GM12878 (cell line): ENCODE data around the gene HMG20B.

Experiments
- GABPA ChIP-seq: IDR thresholded peaks from 2 replicates; pipeline ENCODE4 v1.6.1; 2014; ENCODE audit warnings: antibody characterized with exemption, low read depth, mild to moderate bottlenecking, inconsistent platforms
- HCFC1 ChIP-seq: fragments of 150-350 bp; IDR thresholded peaks from 2 replicates; pipeline ENCODE4 v1.6.1; 2014; ENCODE audit warnings: low read length
- POLR2A ChIP-seq: IDR thresholded peaks from 2 replicates; pipeline ENCODE4 v1.6.1; 2011; ENCODE audit warnings: low read depth, mild to moderate bottlenecking, low read length
- YY1 ChIP-seq: IDR thresholded peaks from 2 replicates; pipeline ENCODE4 v1.6.1; 2011; ENCODE audit warnings: low read depth, mild to moderate bottlenecking, low read length
- ZBED1 ChIP-seq: IDR thresholded peaks from 2 replicates; pipeline ENCODE4 v1.6.1; 2016; ENCODE audit warnings: borderline replicate concordance
- TF ChIP-seq, protein P1 (sequence below), 3 experiments: IDR thresholded peaks in 2 of 3; conservative IDR thresholded peaks in 1 of 3; 2 replicates each; pipeline ENCODE4 v1.5.1; 2011; ENCODE audit warnings: low read depth in 3 of 3, low read length in 3 of 3, mild to moderate bottlenecking in 3 of 3, control low read depth in 2 of 3, moderate library complexity in 2 of 3, inconsistent platforms in 1 of 3, mixed read lengths in 1 of 3; ENCODE audit not compliant: control insufficient read depth in 2 of 3, insufficient read depth in 1 of 3; ENCODE audit errors: extremely low read depth in 1 of 3

DNA sequence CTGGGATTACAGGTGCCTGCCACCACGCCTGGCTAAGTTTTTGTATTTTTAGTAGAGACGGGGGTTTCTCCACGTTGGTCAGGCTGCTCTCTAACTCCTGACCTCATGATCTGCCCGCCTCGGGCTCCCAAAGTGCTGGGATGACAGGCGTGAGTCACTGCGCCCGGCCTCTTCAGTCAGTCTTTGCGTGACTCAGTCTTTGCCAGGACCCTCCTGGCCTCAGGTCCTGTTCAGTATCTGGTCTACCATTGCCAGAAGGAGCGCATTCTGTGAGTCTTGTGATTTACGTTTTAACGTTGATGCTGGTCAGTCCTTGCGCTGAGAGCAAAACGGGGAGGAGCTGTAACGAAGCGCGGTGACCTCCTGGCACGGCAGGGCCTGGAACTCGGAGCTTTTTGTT is 7.6 kb upstream of the HMG20B start:
- TF ChIP-seq GABPA, result no peak
- TF ChIP-seq HCFC1, result no peak
- TF ChIP-seq POLR2A, result no peak
- TF ChIP-seq ZBED1, result no peak
- no peak for TF ChIP-seq YY1
- TF ChIP-seq, protein P1, sequence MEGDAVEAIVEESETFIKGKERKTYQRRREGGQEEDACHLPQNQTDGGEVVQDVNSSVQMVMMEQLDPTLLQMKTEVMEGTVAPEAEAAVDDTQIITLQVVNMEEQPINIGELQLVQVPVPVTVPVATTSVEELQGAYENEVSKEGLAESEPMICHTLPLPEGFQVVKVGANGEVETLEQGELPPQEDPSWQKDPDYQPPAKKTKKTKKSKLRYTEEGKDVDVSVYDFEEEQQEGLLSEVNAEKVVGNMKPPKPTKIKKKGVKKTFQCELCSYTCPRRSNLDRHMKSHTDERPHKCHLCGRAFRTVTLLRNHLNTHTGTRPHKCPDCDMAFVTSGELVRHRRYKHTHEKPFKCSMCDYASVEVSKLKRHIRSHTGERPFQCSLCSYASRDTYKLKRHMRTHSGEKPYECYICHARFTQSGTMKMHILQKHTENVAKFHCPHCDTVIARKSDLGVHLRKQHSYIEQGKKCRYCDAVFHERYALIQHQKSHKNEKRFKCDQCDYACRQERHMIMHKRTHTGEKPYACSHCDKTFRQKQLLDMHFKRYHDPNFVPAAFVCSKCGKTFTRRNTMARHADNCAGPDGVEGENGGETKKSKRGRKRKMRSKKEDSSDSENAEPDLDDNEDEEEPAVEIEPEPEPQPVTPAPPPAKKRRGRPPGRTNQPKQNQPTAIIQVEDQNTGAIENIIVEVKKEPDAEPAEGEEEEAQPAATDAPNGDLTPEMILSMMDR (IDR thresholded peaks at IDR 0.05 in 2 of 3, conservative IDR thresholded peaks at IDR 0.05 in 1 of 3; ENCODE audit: control insufficient read depth in 2 of 3, extremely low read depth in 1 of 3, insufficient read depth in 1 of 3, low read depth in 3 of 3, low read length in 3 of 3), result no peak
